ENCODE data around the gene MINDY2. TPM values are rescaled to one million over a fixed set of nuclear protein-coding genes. Genes with fewer than 3 reads are reported as not detected.

MINDY2 gene
- total RNA-seq: 10 to 100 TPM; 10.7 to 31.7 (median 18.0) TPM

DNA sequence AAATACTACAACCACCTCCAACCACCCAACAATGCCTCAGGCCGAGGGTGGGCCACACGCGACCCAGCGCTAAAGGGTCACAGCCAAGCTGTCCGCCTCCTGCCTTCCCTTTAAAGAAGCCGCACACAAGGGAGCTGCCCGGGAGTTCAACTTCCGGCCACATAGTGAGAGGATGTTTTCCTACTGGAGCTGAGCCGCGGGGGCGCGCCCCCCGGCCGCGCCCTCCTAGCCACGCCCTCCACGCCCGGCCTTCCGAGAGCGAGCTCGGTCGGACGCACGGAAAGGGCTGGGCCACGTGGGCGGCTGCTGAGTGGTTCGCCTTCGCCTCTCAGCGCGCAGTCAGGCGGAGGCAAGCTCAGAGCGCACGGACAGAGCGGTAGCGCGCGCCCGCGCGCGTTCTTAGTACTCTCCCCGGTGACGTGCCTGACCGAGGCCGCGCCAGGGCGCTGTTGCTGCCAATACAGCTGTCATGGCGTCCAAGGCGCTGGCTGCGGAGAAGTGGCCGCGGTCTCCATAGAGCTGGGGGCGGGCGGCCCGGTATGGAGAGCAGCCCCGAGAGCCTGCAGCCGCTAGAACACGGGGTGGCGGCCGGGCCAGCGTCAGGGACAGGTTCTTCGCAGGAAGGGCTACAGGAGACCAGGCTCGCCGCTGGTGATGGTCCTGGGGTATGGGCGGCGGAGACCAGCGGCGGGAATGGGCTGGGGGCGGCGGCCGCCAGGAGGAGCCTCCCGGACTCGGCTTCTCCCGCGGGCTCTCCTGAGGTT is at the start of gene MINDY2:
Gene MINDY2 (plus strand): TSS at position 446 of the 764 bp plus-strand sequence. CDS start 94 bp downstream, at position 540.
- 0 to 3% (median 2%) methylated on average over 2 to 10 of the region's 75 CpGs; no CpG with 5 or more reads in 6 of the 10 experiments for WGBS, 10 experiments
- ATAC-seq (replicated peaks in 6 of 8): peak; percentile 89 to 94 (median 92)
- in situ Hi-C loops (cut with MboI; ENCODE audit: low pct_unique_long_range_greater_than_20kb in 2 of 9, low sequenced_read_pairs in 9 of 9, unreplicated experiment in 9 of 9): no loop called here

DNA sequence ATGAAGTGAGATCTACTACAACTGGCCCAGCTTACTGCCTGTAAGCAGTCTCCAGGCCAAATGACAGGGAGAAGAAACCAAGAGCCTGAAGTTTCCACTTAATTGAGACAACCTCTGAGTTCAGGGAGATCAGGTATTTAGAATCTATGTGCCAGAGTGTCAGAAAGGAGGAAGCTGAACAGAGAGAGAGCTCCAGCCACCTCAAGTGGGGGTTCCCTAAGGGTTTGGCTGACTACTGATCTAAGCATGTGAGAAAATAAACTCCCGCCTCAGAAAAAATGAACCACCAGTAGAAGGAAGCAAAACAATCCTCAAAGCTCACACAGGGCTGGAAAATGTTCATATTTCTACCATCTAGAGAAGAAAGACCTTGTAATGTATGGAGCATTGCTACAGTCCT is 46.6 kb upstream of the MINDY2 start:
- WGBS, 10 experiments: 89 to 100% (median 89%) methylated on average over 1 of the region's 1 CpG; no CpG with 5 or more reads in 7 of the 10 experiments
- in situ Hi-C loops (cut with MboI; ENCODE audit: low pct_unique_long_range_greater_than_20kb in 2 of 9, low sequenced_read_pairs in 9 of 9, unreplicated experiment in 9 of 9): no loop called here
- Histone ChIP-seq H3K27ac (no peak overlapping the region), H3K4me1 (replicated peaks in 1 of 2) (no peaks in the 10 kb centered on the region), H3K4me3 (no peak overlapping the region)
- ATAC-seq (replicated peaks in 6 of 8): no peak

More for the DNA sequence above, at the start of gene MINDY2:
- H3K4me1 ChIP-seq (replicated peaks in 1 of 2): peaks cover 2 to 27% of the 10 kb centered on the region in 2 donors
- H3K27ac ChIP-seq: peak within 1 kb of the TSS; percentile 92 to 97
- H3K4me3 ChIP-seq: peak within 1 kb of the TSS; percentile 67 to 90 (median 74)

- 84 to 100% (median 100%) methylated on average over 1 to 10 of the region's 12 CpGs; no CpG with 5 or more reads in 4 of the 10 experiments for WGBS, 10 experiments
- Histone ChIP-seq H3K27ac (no peak overlapping the region), H3K4me3 (no peak overlapping the region), H3K4me1 (replicated peaks in 1 of 2) (no peaks in the 10 kb centered on the region)
- ATAC-seq (replicated peaks in 6 of 8): no peak
- in situ Hi-C loops (cut with MboI; ENCODE audit: low pct_unique_long_range_greater_than_20kb in 2 of 9, low sequenced_read_pairs in 9 of 9, unreplicated experiment in 9 of 9): no loop called here
These were observed 44.2 kb upstream of the MINDY2 start for GRCh38 chr15:58726867-58727266.

- Histone ChIP-seq H3K4me1 (replicated peaks in 1 of 2) (peaks cover 0 to 2% of the 10 kb centered on the region in 2 donors), H3K27ac (no peak overlapping the region), H3K4me3 (no peak overlapping the region)
- peak in 3 of 8 experiments; percentile 70 to 93 (median 91) for ATAC-seq (replicated peaks in 6 of 8)
- in situ Hi-C loops (cut with MboI; ENCODE audit: low pct_unique_long_range_greater_than_20kb in 2 of 9, low sequenced_read_pairs in 9 of 9, unreplicated experiment in 9 of 9): no loop called here
- WGBS, 10 experiments: 0 to 100% (median 83%) methylated on average over 1 to 4 of the region's 5 CpGs; no CpG with 5 or more reads in 1 of the 10 experiments
These were observed 39.2 kb upstream of the MINDY2 start for GRCh38 chr15:58731756-58732535.

- peaks cover 0 to 2% of the 10 kb centered on the region in 2 donors for H3K4me1 ChIP-seq (replicated peaks in 1 of 2)
- in situ Hi-C loops (cut with MboI; ENCODE audit: low pct_unique_long_range_greater_than_20kb in 2 of 9, low sequenced_read_pairs in 9 of 9, unreplicated experiment in 9 of 9): no loop called here
- 50 to 100% (median 85%) methylated on average over 1 to 4 of the region's 4 CpGs for WGBS, 10 experiments
- H3K27ac ChIP-seq: no peak overlapping the region
- no peak overlapping the region for H3K4me3 ChIP-seq
- no peak for ATAC-seq (replicated peaks in 6 of 8)
These were observed 38.3 kb upstream of the MINDY2 start for GRCh38 chr15:58732625-58733363.

DNA sequence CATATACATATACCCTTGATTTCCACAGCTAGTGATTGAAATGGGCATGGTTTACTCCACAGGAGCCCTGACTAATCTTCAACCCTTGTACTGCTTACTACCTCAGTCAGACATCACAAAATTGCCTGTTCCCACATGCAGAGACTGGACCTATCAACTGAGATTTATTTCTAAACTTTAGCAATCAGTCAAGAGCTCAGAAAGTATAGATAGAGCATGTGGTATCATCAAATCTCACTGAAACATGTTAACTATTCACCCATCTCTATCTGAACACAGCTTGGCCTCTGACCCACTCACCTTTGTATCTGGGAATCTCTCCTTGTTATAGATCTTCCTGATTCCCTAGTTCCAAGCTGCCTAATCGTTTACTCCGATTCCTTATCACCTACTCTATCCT is 36.2 kb upstream of the MINDY2 start:
- in situ Hi-C loops (cut with MboI; ENCODE audit: low pct_unique_long_range_greater_than_20kb in 2 of 9, low sequenced_read_pairs in 9 of 9, unreplicated experiment in 9 of 9): no loop called here

GRCh38 chr15:58736018-58736643 is 35.0 kb upstream of the MINDY2 start:
- no peak overlapping the region for H3K4me3 ChIP-seq
- peaks cover 0 to 2% of the 10 kb centered on the region in 2 donors for H3K4me1 ChIP-seq (replicated peaks in 1 of 2)
- no peak overlapping the region for H3K27ac ChIP-seq
- in situ Hi-C loops (cut with MboI; ENCODE audit: low pct_unique_long_range_greater_than_20kb in 2 of 9, low sequenced_read_pairs in 9 of 9, unreplicated experiment in 9 of 9): no loop called here
- WGBS, 10 experiments: 0 to 100% (median 63%) methylated on average over 1 to 2 of the region's 2 CpGs; no CpG with 5 or more reads in 1 of the 10 experiments
- peak in 3 of 8 experiments; percentile 29 to 64 (median 51) for ATAC-seq (replicated peaks in 6 of 8)

More for the DNA sequence above, 36.2 kb upstream of the MINDY2 start:
- 27 to 100% (median 81%) methylated on average over 2 of the region's 2 CpGs; no CpG with 5 or more reads in 2 of the 10 experiments for WGBS, 10 experiments
- Histone ChIP-seq H3K4me3 (no peak overlapping the region), H3K4me1 (replicated peaks in 1 of 2) (peaks cover 0 to 2% of the 10 kb centered on the region in 2 donors), H3K27ac (no peak overlapping the region)
- ATAC-seq (replicated peaks in 6 of 8): no peak

DNA sequence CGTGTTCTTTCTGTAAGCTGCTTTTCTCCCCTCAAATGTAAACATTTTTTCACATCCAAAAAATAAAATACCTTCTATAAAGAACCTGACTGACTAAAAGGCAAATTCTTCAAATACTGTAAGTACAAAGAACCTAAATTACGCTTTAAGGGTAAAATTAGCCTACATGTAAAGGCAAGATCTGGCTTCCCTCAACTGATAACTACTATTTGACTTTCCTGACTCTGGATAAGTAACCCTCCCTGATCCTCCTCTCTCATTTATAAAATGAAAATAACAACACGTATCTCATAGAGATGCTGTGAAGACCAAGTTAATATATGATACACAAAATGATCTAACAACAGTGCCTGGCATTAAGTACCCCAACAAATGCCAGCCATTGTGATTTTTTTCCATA is 33.8 kb upstream of the MINDY2 start:
- Histone ChIP-seq H3K4me3 (no peak overlapping the region), H3K27ac (no peak overlapping the region), H3K4me1 (replicated peaks in 1 of 2) (peaks cover 0 to 2% of the 10 kb centered on the region in 2 donors)
- no peak for ATAC-seq (replicated peaks in 6 of 8)
- WGBS, 10 experiments: 60 to 100% (median 94%) methylated on average over 1 to 3 of the region's 3 CpGs; no CpG with 5 or more reads in 1 of the 10 experiments
- in situ Hi-C loops (cut with MboI; ENCODE audit: low pct_unique_long_range_greater_than_20kb in 2 of 9, low sequenced_read_pairs in 9 of 9, unreplicated experiment in 9 of 9): no loop called here

DNA sequence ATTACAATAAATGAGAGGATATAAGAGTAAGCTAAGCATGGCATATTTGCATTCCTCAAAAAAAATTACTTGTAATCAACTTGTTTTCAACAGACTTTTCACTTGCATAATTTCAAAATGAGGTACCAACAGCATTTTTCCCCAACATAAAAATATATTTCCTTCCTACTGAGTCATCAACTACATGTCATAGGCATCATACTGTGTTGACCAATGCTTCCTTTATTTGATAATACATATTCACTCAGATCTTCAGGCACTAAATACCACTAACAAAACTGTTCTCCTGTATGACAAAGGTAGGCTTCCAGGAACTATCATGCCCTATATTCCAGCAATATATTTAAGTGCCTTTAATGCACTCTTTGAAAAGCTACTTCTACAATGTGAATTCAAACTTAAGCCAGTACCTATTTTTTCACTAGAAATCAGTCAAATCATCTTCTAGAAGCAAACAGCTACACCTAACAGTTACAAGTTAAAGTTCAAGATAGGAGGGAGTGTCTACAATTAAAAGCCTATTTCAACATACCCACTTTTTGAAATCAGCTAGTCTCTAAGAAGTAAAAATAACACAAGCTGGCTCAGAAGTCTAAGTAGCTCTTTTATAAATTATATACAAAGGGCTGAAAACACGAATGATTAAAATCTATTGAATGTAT is 32.9 kb upstream of the MINDY2 start:
- no peak overlapping the region for H3K27ac ChIP-seq
- peak in 1 of 8 experiments; percentile 44 for ATAC-seq (replicated peaks in 6 of 8)
- 0 to 100% (median 82%) methylated on average over 1 of the region's 1 CpG for WGBS, 10 experiments
- H3K4me3 ChIP-seq: no peak overlapping the region
- in situ Hi-C loops (cut with MboI; ENCODE audit: low pct_unique_long_range_greater_than_20kb in 2 of 9, low sequenced_read_pairs in 9 of 9, unreplicated experiment in 9 of 9): no loop called here
- peaks cover 2 to 7% of the 10 kb centered on the region in 2 donors for H3K4me1 ChIP-seq (replicated peaks in 1 of 2)

- in situ Hi-C loops (cut with MboI; ENCODE audit: low pct_unique_long_range_greater_than_20kb in 2 of 9, low sequenced_read_pairs in 9 of 9, unreplicated experiment in 9 of 9): no loop called here
- Histone ChIP-seq H3K4me1 (replicated peaks in 1 of 2) (peaks cover 0 to 7% of the 10 kb centered on the region in 2 donors), H3K27ac (no peak overlapping the region), H3K4me3 (no peak overlapping the region)
- ATAC-seq (replicated peaks in 6 of 8): peak in 1 of 8 experiments; percentile 45
- WGBS, 10 experiments: 11 to 100% (median 93%) methylated on average over 1 to 4 of the region's 4 CpGs; no CpG with 5 or more reads in 1 of the 10 experiments
These were observed 30.7 kb upstream of the MINDY2 start for GRCh38 chr15:58740436-58740835.

- Histone ChIP-seq H3K4me1 (replicated peaks in 1 of 2) (peaks cover under 1 to 7% of the 10 kb centered on the region in 2 donors), H3K4me3 (no peak overlapping the region), H3K27ac (no peak overlapping the region)
- ATAC-seq (replicated peaks in 6 of 8): peak in 1 of 8 experiments; percentile 30
- in situ Hi-C loops (cut with MboI; ENCODE audit: low pct_unique_long_range_greater_than_20kb in 2 of 9, low sequenced_read_pairs in 9 of 9, unreplicated experiment in 9 of 9): no loop called here
- WGBS, 10 experiments: 0 to 100% (median 74%) methylated on average over 1 to 2 of the region's 2 CpGs
These were observed 30.1 kb upstream of the MINDY2 start for GRCh38 chr15:58741032-58741431.

Measured in motor neuron (in vitro differentiated cells).